GM12891 (cell line): ENCODE data around the gene ATRN.
A peak's percentile ranks its signal among the peaks of the same experiment; 100 is the strongest.

Experiments
- DNase-seq: peaks from one replicate; pipeline ENCODE4 v3.0.0; 2011; ENCODE audit warnings: low spot score; ENCODE audit not compliant: insufficient read length
- FAIRE-seq: peaks from 2 replicates; lab custom pipeline; 2011; peaks lifted over from hg19 to GRCh38; lab: Jason Lieb, UNC
- PAX5 ChIP-seq: IDR thresholded peaks from 2 replicates; pipeline ENCODE4 v1.6.1; 2011; ENCODE audit warnings: low read length, moderate library complexity, mild to moderate bottlenecking; ENCODE audit not compliant: insufficient read depth, severe bottlenecking
- POLR2A ChIP-seq: IDR thresholded peaks from 2 replicates; pipeline ENCODE4 v1.6.1; 2011; ENCODE audit warnings: low read depth, low read length, control low read depth
- POLR2AphosphoS5 ChIP-seq: IDR thresholded peaks from 2 replicates; pipeline ENCODE4 v1.6.1; 2011; ENCODE audit warnings: low read depth, low read length, control low read depth
- POU2F2 ChIP-seq: IDR thresholded peaks from 2 replicates; pipeline ENCODE4 v1.6.1; 2011; ENCODE audit warnings: low read depth, mild to moderate bottlenecking, control low read depth, low read length, moderate library complexity
- SPI1 ChIP-seq: IDR thresholded peaks from 2 replicates; pipeline ENCODE4 v1.6.1; 2011; ENCODE audit warnings: low read depth, low read length, control low read depth
- TAF1 ChIP-seq: IDR thresholded peaks from 2 replicates; pipeline ENCODE4 v1.6.1; 2011; ENCODE audit warnings: low read depth, low read length, control low read depth

Gene ATRN

GRCh38 chr20:3436864-3437574 is 33.8 kb upstream of the ATRN start:
- DNase-seq, result no peak
- no peak for FAIRE-seq
- TF ChIP-seq TAF1, result no peak
- TF ChIP-seq POLR2AphosphoS5, result no peak

GRCh38 chr20:3446779-3447178 is 24.0 kb upstream of the ATRN start:
- TF ChIP-seq SPI1 (no peak), POLR2A (no peak), TAF1 (no peak), POLR2AphosphoS5 (no peak), PAX5 (no peak), POU2F2 (no peak)
- FAIRE-seq (no peak), DNase-seq (no peak)

DNA sequence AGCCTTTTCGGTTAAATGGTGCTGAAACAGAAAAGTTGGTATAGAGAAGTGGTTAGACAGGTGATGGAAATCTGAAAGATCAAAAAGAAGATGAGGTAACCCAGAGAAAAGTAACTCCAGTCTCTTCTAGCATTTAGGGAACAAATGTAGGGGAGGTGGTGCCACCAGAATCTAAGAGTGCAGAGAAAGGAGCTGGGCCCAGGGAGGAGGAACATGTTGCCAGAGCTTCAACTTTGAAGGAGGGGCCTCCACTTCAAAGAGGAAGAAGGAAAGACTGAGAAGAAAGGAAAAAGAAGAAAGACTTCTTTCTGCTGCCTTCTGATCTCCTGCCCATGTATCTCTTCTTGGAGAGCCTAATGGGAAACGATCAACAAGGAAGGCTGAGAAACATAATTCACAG is 23.5 kb upstream of the ATRN start:
- no peak for DNase-seq
- FAIRE-seq, result no peak
- TF ChIP-seq POU2F2 (no peak), TAF1 (no peak), SPI1 (no peak), POLR2A (no peak), PAX5 (no peak)

DNA sequence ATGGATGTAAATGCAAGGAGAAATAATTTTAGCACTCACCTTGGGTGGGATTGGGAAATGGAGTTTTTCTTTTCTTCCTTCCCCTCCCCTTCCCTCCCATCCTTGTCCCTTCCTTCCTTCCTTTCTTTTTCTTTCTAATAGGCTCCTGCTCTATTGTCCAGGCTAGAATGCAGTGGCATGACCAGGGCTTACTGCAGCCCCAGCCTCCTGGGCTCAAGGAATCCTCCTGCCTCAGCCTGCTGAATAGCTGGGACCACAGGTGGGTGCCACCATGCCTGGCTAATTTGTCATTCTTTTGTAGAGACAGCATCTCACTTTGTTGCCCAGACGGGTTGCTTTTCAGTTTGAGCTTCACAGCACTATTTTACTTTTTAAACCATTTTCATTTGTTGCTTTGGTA is 21.5 kb upstream of the ATRN start:
- DNase-seq, result no peak
- no peak for TF ChIP-seq POU2F2
- no peak for TF ChIP-seq PAX5
- no peak for TF ChIP-seq POLR2A
- TF ChIP-seq POLR2AphosphoS5, result no peak
- no peak for TF ChIP-seq TAF1
- TF ChIP-seq SPI1, result no peak
- no peak for FAIRE-seq

DNA sequence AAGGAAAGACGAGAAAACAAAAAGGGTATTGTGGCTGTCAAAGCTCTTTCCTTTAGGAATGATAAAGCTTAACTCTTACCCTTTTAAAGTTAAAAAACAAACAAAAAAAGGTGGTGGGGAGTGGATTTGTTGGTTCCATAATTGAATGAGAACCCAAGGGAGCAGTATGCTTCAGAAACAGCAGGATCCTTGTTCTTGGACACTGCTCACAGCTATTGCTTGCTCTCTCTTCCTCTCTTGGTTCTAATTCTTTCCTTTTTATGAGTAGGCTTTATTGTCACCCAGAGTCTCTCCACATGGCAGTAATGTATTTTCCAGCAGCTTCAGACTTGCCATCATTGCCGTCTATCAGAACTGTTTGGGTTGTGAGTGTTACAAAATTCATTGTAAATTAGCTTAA is 18.7 kb upstream of the ATRN start:
- FAIRE-seq, result no peak
- TF ChIP-seq PAX5 (no peak), POLR2AphosphoS5 (no peak), TAF1 (no peak), POU2F2 (no peak), SPI1 (no peak), POLR2A (no peak)
- no peak for DNase-seq

DNA sequence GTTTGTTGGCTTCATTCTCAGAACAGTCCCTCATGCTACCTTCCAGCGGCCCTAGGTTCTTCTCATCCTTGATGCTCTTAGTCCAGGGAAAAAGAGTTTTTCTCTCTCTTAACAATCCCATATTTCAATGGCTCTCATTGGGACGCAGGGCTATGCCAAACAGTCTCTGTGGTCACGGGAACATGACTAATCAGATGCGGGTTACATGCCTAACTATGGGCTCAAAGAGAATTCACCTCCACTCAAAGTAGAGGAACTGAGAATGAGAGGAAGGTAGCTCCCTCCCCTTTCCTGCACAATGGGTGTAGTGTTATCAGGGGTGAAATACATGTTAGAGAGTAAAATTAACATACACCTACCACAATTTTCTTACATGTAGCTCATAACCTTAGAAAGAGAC is 18.1 kb upstream of the ATRN start:
- DNase-seq (no peak), FAIRE-seq (peak; percentile 59)
- TF ChIP-seq POLR2AphosphoS5 (no peak), PAX5 (no peak), POLR2A (no peak), POU2F2 (no peak), SPI1 (peak; percentile 83), TAF1 (no peak)

DNA sequence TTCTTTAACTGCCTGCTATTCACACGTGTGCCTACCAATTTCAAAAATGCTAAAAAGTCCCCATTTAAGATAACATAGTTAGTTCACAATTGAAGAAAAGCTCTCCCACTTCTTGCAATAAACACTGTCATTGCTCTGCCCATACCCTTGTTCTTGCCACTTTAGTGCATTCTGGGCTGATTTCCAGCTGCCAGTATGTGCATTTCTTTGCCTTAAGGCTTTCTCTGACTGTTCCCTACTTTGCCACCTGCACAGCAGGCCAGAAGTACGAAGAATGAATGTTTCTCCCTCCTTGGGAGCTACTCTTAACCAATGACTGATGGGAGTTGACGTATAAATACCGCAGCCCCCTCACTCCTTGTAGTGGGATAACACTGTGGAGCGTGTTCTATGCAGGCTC is 16.0 kb upstream of the ATRN start:
- TF ChIP-seq SPI1, result no peak
- no peak for FAIRE-seq
- DNase-seq, result no peak

DNA sequence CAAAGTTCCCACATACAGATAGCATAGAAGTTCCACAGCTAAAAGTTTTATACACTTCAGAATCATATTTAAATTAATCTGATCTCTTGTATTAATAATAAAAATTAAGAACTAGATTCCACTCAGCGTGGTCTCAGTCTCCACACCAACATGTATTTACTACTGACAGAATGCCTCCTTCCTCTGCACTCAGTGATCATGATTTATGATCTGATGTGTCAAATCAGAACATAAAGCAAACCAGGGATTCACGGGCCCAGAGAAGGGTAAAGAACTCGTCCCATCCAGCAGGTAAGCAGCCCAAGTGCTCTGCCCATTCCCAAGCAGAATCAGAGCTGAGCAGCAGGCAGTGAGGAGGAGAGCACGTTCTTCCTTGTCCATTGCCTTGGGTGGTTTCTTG is 14.2 kb upstream of the ATRN start:
- TF ChIP-seq POU2F2 (no peak), PAX5 (no peak), SPI1 (no peak), TAF1 (no peak), POLR2AphosphoS5 (no peak), POLR2A (no peak)

DNA sequence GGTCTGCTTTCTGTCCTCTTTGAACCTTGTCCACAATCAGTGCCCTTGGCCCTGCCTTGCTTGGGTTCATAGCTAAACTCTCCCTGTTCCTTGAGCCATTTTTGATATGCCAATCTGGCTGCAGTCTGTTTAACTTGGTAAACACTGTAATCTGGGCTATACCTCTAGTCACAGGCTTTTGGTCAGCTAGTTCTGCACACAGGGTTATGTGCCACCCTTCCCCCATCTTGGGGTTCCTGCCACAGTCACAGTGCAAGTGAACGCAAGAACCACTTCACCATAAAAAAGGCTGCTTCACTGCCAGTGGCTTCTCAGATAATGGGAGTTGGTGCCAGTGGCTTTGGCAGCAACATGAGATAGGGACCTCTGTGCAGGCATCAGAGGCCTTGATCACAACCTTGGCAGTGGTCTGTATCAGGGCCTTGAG is 10.9 kb upstream of the ATRN start:
- TF ChIP-seq PAX5 (no peak), TAF1 (no peak), POLR2AphosphoS5 (no peak), SPI1 (no peak), POLR2A (no peak), POU2F2 (no peak)
- FAIRE-seq, result no peak
- DNase-seq, result no peak

More for the DNA sequence above, 14.2 kb upstream of the ATRN start:
- FAIRE-seq (no peak), DNase-seq (no peak)

- DNase-seq (no peak), FAIRE-seq (no peak)
- TF ChIP-seq POLR2AphosphoS5 (no peak), SPI1 (no peak), POU2F2 (no peak), PAX5 (no peak), TAF1 (no peak), POLR2A (no peak)
Measured at GRCh38 chr20:3461211-3461771, 9.5 kb upstream of the ATRN start.
